ENCODE data around the gene RPL13A.

DNA sequence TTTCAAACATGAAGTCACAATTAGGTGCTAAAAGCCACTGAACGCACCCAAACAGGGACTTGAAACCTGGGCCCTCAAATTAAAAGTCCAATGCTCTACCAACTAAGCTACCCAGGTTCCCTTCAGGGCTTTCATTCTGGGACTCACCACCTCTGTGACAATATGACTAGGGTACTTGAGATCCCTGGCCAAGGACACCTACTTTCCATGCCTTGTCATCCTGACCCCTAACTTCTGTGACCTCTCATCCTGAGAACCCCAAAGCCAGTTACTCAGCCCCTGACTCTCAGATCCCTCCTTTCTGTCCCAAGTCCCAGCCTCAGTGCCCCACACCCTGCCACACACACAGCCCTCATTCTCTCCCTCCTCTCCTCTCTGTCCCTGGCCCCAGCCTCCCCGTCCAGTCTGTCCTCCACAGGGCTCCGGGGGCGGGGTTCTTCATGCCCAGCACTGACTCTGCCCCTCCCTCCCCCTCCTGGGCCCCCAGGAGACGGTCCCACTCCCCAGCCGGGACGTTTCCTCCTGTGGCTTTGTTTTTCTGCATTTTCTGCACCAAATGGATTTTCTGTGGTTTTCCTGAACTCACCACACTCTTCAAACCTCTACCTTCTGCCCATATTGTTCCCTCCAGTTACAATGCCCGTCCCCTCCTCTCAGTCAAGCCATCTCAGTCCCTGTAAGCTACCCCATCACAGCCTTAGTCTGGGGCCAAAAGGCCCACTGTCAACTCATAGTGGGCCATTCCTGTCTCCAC lies 47.4 kb downstream of the RPL13A start:
- TF ChIP-seq, protein P1, sequence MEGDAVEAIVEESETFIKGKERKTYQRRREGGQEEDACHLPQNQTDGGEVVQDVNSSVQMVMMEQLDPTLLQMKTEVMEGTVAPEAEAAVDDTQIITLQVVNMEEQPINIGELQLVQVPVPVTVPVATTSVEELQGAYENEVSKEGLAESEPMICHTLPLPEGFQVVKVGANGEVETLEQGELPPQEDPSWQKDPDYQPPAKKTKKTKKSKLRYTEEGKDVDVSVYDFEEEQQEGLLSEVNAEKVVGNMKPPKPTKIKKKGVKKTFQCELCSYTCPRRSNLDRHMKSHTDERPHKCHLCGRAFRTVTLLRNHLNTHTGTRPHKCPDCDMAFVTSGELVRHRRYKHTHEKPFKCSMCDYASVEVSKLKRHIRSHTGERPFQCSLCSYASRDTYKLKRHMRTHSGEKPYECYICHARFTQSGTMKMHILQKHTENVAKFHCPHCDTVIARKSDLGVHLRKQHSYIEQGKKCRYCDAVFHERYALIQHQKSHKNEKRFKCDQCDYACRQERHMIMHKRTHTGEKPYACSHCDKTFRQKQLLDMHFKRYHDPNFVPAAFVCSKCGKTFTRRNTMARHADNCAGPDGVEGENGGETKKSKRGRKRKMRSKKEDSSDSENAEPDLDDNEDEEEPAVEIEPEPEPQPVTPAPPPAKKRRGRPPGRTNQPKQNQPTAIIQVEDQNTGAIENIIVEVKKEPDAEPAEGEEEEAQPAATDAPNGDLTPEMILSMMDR (IDR thresholded peaks at IDR 0.05): no peak
- TF ChIP-seq POLR2A (IDR thresholded peaks at IDR 0.05) (no peak), EP300 (IDR thresholded peaks at IDR 0.05) (no peak)

Data from tibial nerve (tissue), 4 donors.